Ovary (tissue), 9 donors: ENCODE data around the gene NLGN1. TPM values are rescaled to one million over a fixed set of nuclear protein-coding genes. Genes with fewer than 3 reads are reported as not detected.

Experiments used
- DNase-seq, 5 donors: peaks; one replicate each; pipeline ENCODE4 v3.0.0-alpha.2; 2019 to 2020
- H3K27ac ChIP-seq, 2 donors: fragments of 200-600 bp; one replicate each; pipeline versions ENCODE4 v1.5.1 to v1.8.0; 2019 to 2022
- H3K27me3 ChIP-seq: fragments of 200-600 bp; one replicate; pipeline ENCODE4 v1.8.0; 2022
- H3K36me3 ChIP-seq: fragments of 200-600 bp; sonication (generic); one replicate; pipeline ENCODE4 v1.5.1; 2019
- H3K4me1 ChIP-seq: one replicate; pipeline ENCODE4 v1.8.1; 2013; ENCODE audit warnings: mild to moderate bottlenecking, moderate library complexity; ENCODE audit not compliant: insufficient read depth
- H3K4me3 ChIP-seq: fragments of 200-600 bp; sonication (generic); one replicate; pipeline ENCODE4 v1.5.1; 2017
- H3K9me3 ChIP-seq, 2 donors: fragments of 200-600 bp in 1 of 2; sonication (generic) in 1 of 2; one replicate each; pipeline versions ENCODE4 v1.5.1 to v1.8.1; 2013 to 2019; ENCODE audit warnings: mild to moderate bottlenecking in 1 of 2, moderate library complexity in 1 of 2
- CTCF ChIP-seq, 3 donors: fragments of 450-650 bp in 2 of 3; fragments of 200-600 bp in 1 of 3; IDR thresholded peaks; one replicate each; pipeline versions ENCODE4 v1.5.1 to v1.8.0; 2016 to 2022; ENCODE audit warnings: antibody characterized with exemption in 3 of 3, mild to moderate bottlenecking in 1 of 3
- EP300 ChIP-seq: sonication (generic); formaldehyde crosslinking; IDR thresholded peaks from one replicate; pipeline ENCODE4 v1.6.1; 2017; ENCODE audit warnings: antibody characterized with exemption
- POLR2A ChIP-seq: fragments of 450-650 bp; IDR thresholded peaks from one replicate; pipeline ENCODE4 v1.6.1; 2017; ENCODE audit warnings: antibody characterized with exemption, mild to moderate bottlenecking, moderate library complexity
- WGBS, 3 donors: extraction: QIAGEN DNeasy Blood & Tissue Kit in 1 of 3; methylation state at CpG; one replicate each; pipeline versions ENCODE4 v1.1.5 to v1.1.7; 2013 to 2017; 5-methylcytosine and 5-hydroxymethylcytosine counted together
- intact Hi-C, 4 donors: fragments of 100-400 bp; cut with DNase I; formaldehyde crosslinking; loops; one replicate each; pipeline versions ENCODE4 v1.11.0 to v1.15.1; 2022 to 2023
- polyA plus RNA-seq, 2 donors: library from polyadenylated mRNA; stranded (reverse); fragments of 200-250 nt in 1 of 2; fragments of 350-450 nt in 1 of 2; fragmentation: Illumina TruSeq in 1 of 2; extraction: RNeasy Lipid Tissue Mini Kit (QIAGEN cat#74804) in 1 of 2; gene quantifications; one replicate each; pipeline ENCODE4 v1.2.3, GENCODE V29; 2013 to 2014
- total RNA-seq, 7 donors: library from RNA; depleted of rRNA in 2 of 7; stranded (reverse); fragments of >200 nt in 2 of 7; fragmentation: NEBNext Ultra II Directional in 3 of 7; extraction: Animal tissue kit (Norgen Biotek cat#: 25700) in 3 of 7; gene quantifications; one replicate each; pipeline versions ENCODE4 v1.1.0 to v1.2.4, GENCODE V29; 2016 to 2023
- donor health status: DM: no; HTN: no; CAD: no; lungs with moderate emphysema.
- donor health status: DM: no; HTN: no; CAD: no.
- donor health status: Bipolar disorder and iron deficiency.
- donor health status: DM: yes; HTN: yes; CAD: no.
- donor health status: DM: no; HTN: no; CAD: no.
- donor health status: DM: yes; HTN: yes; CAD: no.

NLGN1 gene
- total and polyA plus RNA-seq, 9 donors, result 1.2 to 7.7 (median 4.6) TPM

GRCh38 chr3:174102866-174103265 is 705.3 kb downstream of the NLGN1 start:
- H3K9me3 ChIP-seq, result no peaks in the 10 kb centered on the region
- H3K4me1 ChIP-seq, result no peaks in the 10 kb centered on the region
- H3K27me3 ChIP-seq, result no peaks in the 10 kb centered on the region
- intact Hi-C loops, result no loop called here
- WGBS, 3 donors, result 66 to 71% (median 66%) methylated on average over 3 of the region's 3 CpGs
- no peak overlapping the region for H3K4me3 ChIP-seq
- H3K36me3 ChIP-seq, result no peaks in the 10 kb centered on the region
- no peak for TF ChIP-seq CTCF (IDR thresholded peaks at IDR 0.05)
- TF ChIP-seq POLR2A, result no peak
- TF ChIP-seq EP300, result no peak
- no peak for DNase-seq
- H3K27ac ChIP-seq, result no peak overlapping the region

GRCh38 chr3:174110761-174111160 is 713.2 kb downstream of the NLGN1 start:
- H3K9me3 ChIP-seq, result no peaks in the 10 kb centered on the region
- no peaks in the 10 kb centered on the region for H3K36me3 ChIP-seq
- H3K4me3 ChIP-seq, result no peak overlapping the region
- intact Hi-C loops, result no loop called here
- 82 to 85% (median 85%) methylated on average over 3 of the region's 3 CpGs for WGBS, 3 donors
- no peaks in the 10 kb centered on the region for H3K4me1 ChIP-seq
- TF ChIP-seq CTCF (IDR thresholded peaks at IDR 0.05), result no peak
- no peak for TF ChIP-seq EP300
- no peak for DNase-seq
- no peak overlapping the region for H3K27ac ChIP-seq
- no peaks in the 10 kb centered on the region for H3K27me3 ChIP-seq

- Histone ChIP-seq H3K27ac (no peak overlapping the region), H3K9me3 (no peaks in the 10 kb centered on the region), H3K27me3 (no peaks in the 10 kb centered on the region), H3K4me3 (no peak overlapping the region), H3K36me3 (no peaks in the 10 kb centered on the region), H3K4me1 (no peaks in the 10 kb centered on the region)
- DNase-seq, result no peak
- TF ChIP-seq POLR2A (no peak), CTCF (IDR thresholded peaks at IDR 0.05) (no peak), EP300 (no peak)
- 89 to 93% (median 89%) methylated on average over 2 of the region's 2 CpGs for WGBS, 3 donors
- intact Hi-C loops, result no loop called here
These were observed 714.2 kb downstream of the NLGN1 start for GRCh38 chr3:174111776-174112175.

GRCh38 chr3:174116421-174116820 is 718.9 kb downstream of the NLGN1 start:
- intact Hi-C loops, result no loop called here
- no peaks in the 10 kb centered on the region for H3K27me3 ChIP-seq
- H3K27ac ChIP-seq, result no peak overlapping the region
- no peaks in the 10 kb centered on the region for H3K36me3 ChIP-seq
- H3K9me3 ChIP-seq, result no peaks in the 10 kb centered on the region
- no peak for TF ChIP-seq EP300
- TF ChIP-seq CTCF (IDR thresholded peaks at IDR 0.05), result no peak
- 95 to 97% (median 96%) methylated on average over 4 of the region's 4 CpGs for WGBS, 3 donors
- H3K4me3 ChIP-seq, result no peak overlapping the region
- no peak for DNase-seq
- H3K4me1 ChIP-seq, result no peaks in the 10 kb centered on the region

GRCh38 chr3:174120997-174121396 is 723.5 kb downstream of the NLGN1 start:
- no peak overlapping the region for H3K4me3 ChIP-seq
- DNase-seq, result no peak
- no peak overlapping the region for H3K27ac ChIP-seq
- no peaks in the 10 kb centered on the region for H3K36me3 ChIP-seq
- H3K4me1 ChIP-seq, result no peaks in the 10 kb centered on the region
- H3K27me3 ChIP-seq, result no peaks in the 10 kb centered on the region
- no peaks in the 10 kb centered on the region for H3K9me3 ChIP-seq
- intact Hi-C loops, result no loop called here
- TF ChIP-seq CTCF (IDR thresholded peaks at IDR 0.05) (no peak), EP300 (no peak), POLR2A (no peak)
